ENCODE results near the gene MYO3B.

MYO3B gene

DNA sequence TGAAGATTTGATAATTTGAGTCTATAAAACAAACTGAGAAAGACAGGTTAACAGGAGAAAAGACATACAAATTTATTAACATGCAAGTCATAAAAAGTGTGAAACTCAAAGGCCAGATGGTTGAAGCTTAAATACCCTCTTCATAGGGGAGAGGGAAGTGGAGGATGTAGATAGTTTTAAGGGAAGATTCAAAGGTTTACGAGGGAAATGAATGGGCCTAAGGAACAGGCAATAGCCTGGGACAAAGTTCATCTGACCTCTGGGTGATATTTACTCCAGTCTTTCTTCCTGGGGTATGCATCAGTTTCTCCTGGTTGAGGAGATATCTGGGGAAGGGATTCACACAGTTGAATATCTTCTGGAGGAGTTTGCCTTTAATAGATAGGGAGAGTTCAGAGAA is 322.2 kb downstream of the MYO3B start:
- no peak for DNase-seq (ENCODE audit: low read depth, low spot score)
- POLR2A ChIA-PET = no interaction called here
- CTCF ChIA-PET = no interaction called here
- H3K4me3 ChIP-seq (ENCODE audit: low read depth, low read length) = no peak overlapping the region
- TF ChIP-seq, protein P1, sequence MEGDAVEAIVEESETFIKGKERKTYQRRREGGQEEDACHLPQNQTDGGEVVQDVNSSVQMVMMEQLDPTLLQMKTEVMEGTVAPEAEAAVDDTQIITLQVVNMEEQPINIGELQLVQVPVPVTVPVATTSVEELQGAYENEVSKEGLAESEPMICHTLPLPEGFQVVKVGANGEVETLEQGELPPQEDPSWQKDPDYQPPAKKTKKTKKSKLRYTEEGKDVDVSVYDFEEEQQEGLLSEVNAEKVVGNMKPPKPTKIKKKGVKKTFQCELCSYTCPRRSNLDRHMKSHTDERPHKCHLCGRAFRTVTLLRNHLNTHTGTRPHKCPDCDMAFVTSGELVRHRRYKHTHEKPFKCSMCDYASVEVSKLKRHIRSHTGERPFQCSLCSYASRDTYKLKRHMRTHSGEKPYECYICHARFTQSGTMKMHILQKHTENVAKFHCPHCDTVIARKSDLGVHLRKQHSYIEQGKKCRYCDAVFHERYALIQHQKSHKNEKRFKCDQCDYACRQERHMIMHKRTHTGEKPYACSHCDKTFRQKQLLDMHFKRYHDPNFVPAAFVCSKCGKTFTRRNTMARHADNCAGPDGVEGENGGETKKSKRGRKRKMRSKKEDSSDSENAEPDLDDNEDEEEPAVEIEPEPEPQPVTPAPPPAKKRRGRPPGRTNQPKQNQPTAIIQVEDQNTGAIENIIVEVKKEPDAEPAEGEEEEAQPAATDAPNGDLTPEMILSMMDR (IDR thresholded peaks at IDR 0.05; ENCODE audit: insufficient read depth, low read length, missing control alignments) = no peak

DNA sequence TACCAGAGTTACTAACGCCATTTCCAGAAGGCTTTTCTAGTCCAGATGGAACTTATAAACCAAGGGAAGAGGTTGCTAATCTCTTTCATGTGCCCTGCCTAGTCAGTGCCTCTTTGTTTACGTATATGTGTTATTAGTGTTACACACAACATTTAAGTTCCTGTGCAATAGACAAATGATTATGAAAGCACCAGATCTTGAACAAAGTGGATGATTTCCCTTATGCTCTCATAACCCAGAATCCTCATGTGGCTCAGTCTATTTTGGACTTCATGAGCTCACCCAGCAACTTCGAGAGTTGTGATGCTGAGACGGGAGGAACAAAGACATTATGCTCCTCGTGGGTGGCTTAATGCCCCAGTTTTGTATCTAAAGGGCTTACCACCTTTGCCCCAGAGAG is 322.8 kb downstream of the MYO3B start:
- no peak overlapping the region for H3K4me3 ChIP-seq (ENCODE audit: low read depth, low read length)
- TF ChIP-seq, protein P1 (IDR thresholded peaks at IDR 0.05; ENCODE audit: insufficient read depth, low read length, missing control alignments) = no peak
- no peak for DNase-seq (ENCODE audit: low read depth, low spot score)
- POLR2A ChIA-PET = no interaction called here
- CTCF ChIA-PET = no interaction called here

DNA sequence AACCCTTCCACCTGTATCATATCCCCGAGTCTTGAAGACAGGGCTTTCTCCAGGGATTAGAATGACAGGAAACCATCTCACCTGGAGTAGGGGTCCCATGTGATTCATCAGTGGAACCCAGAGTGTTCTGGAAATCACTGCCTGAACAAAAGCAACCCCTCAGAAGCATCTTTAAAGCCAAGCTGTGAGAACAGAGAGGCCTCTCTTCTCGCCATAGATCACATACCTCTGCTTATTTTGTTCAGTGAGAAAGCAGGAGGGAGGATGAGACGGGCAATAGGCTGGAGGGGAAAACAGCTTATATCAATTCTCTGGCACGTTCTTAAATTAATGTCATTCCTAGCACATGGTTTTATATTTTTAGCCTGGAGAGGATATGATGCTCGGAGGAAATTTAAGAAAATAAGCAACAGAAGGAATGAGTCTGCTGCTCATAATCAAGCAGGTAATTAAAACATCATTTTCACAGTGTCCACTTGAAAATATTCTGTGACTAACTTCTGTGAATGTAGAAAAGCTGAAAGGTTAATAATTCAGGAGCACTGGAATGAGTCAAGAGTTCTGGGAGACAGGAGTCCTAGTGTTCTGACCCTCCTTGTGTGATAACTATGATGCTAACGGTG is 323.6 kb downstream of the MYO3B start:
- ChIA-PET POLR2A (no interaction called here), CTCF (no interaction called here)
- H3K4me3 ChIP-seq (ENCODE audit: low read depth, low read length) = no peak overlapping the region
- TF ChIP-seq, protein P1 (IDR thresholded peaks at IDR 0.05; ENCODE audit: insufficient read depth, low read length, missing control alignments) = no peak
- DNase-seq (ENCODE audit: low read depth, low spot score) = no peak

DNA sequence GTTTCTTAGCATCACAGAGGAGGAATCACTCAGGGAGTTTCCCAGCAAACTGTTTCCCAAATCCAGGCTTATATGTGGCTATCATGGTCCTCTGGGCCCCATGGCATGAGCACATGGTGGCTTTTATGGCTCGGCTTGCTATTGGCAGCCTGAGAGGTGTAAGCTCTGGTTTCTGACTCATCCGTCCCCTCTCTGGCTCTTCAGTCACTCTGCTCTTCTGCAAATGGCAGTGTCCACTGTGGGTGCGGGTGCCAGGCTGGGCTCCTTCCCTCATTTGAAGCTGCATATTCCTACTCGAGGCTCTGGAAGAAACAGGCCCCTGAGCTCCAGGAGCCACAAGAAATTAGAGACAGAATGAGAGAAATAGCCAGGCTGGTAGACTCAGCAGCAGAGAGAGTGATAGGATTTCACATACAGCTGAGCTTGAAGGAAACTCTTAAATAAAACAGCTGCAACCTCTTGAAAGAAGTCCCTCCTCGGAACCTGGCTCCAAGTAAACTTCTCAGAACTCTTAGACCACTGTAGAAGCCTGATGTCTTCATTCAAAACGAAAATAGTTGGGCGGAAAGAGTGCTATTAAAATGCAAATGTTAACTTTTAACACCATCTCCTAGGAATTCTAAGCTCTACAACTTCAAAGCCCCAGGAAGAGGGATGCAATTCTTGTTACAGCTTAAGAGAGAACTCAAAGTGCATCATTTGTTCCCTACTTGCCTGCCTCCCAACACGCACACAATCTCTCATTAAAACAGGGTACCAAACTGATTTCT is 324.6 kb downstream of the MYO3B start:
- H3K4me3 ChIP-seq (ENCODE audit: low read depth, low read length) = no peak overlapping the region
- ChIA-PET CTCF (no interaction called here), POLR2A (no interaction called here)
- TF ChIP-seq, protein P1 (IDR thresholded peaks at IDR 0.05; ENCODE audit: insufficient read depth, low read length, missing control alignments) = no peak
- no peak for DNase-seq (ENCODE audit: low read depth, low spot score)

DNA sequence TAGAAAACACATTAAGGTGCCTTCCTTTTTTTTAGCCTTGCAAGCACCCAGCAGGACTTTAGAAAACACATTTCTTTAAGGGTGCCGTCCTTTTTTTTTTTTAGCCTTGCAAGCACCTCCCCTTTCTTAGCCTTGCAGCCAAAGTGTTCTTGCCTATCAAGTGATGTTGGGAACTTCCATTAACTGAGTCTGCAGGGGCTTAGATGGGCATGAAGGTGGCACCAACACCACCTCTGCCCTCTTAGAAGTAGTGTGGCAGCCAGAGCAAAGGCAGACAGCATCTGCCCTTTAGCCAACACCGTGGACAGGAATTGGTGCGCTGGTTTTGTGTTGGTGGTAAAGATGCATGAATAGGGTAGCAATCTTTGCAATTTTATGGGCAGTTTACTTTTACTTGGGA is 325.6 kb downstream of the MYO3B start:
- TF ChIP-seq, protein P1 (IDR thresholded peaks at IDR 0.05; ENCODE audit: insufficient read depth, low read length, missing control alignments) = no peak
- H3K4me3 ChIP-seq (ENCODE audit: low read depth, low read length) = no peak overlapping the region
- CTCF ChIA-PET = no interaction called here

DNA sequence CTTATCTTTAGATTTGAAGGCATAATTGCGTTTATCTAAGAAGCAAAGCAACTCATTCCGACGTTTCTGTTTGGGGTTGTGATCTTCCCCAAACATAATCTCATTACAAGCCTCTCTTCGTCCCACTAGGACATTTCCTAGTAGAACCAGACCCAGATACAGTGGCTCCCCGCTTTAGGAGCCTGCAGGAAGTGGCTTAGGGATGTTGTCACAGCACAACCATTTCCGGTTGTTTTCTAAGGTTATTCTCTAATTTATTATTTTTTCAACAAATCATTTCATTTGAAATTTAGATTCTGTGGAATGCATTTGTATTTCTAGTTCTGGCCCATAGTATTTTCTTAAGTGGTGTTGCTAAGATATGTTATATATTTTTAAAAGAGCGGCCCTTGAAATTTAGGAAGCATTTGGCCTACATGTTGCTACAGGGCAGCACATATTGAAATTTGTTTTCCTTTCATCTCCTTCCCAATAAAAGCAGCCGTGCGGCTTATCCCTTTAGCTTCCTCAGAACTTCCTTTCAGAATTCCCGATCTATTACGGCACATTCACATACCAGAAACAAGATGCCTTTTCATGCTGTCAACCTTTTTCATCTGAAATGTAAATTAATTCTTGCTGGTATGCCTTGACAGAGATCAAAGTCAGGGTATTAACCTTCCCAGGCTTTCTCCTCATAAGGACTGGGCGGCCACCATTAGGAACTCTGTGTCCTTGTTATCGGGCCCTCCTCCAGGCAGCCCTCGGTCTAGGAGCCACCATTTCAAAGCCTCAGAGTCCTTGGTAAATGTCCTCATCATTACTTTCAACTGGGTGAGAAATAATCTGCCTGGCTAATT is 326.2 kb downstream of the MYO3B start:
- DNase-seq (ENCODE audit: low read depth, low spot score) = no peak
- TF ChIP-seq, protein P1 (IDR thresholded peaks at IDR 0.05; ENCODE audit: insufficient read depth, low read length, missing control alignments) = no peak
- POLR2A ChIA-PET = no interaction called here
- CTCF ChIA-PET = no interaction called here
- no peak overlapping the region for H3K4me3 ChIP-seq (ENCODE audit: low read depth, low read length)

More for the DNA sequence above, 325.6 kb downstream of the MYO3B start:
- POLR2A ChIA-PET = no interaction called here
- no peak for DNase-seq (ENCODE audit: low read depth, low spot score)

Data from AG04449 (cell line).